ENCODE measurements around the gene MSTN.

DNA sequence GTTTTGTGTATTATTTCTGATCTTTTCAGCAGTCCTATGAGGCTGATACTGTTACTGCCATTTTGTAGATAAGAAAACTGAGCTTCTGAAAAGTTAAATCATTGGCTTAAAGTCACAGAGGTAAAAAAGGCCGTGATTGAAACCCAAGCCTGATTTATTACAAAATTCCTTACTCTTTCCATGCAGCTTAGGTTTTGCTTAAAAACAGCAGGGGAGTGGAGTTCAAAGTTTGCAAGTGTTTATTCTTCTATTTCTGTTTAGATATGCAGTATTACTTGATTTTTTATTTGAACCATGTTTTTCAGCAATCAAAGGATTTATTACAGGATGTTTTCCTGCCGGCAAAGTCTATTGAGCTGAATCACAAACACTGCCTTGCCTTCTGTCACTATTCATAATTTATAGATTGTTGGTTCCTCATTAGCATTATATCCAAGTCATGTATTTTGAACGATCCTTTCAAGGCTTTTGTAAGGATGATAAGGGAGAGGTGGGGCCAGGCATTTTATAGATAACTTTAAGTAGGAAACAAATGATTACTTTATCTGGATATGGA lies 31.9 kb upstream of the MSTN start:
- TF ChIP-seq, protein P1, sequence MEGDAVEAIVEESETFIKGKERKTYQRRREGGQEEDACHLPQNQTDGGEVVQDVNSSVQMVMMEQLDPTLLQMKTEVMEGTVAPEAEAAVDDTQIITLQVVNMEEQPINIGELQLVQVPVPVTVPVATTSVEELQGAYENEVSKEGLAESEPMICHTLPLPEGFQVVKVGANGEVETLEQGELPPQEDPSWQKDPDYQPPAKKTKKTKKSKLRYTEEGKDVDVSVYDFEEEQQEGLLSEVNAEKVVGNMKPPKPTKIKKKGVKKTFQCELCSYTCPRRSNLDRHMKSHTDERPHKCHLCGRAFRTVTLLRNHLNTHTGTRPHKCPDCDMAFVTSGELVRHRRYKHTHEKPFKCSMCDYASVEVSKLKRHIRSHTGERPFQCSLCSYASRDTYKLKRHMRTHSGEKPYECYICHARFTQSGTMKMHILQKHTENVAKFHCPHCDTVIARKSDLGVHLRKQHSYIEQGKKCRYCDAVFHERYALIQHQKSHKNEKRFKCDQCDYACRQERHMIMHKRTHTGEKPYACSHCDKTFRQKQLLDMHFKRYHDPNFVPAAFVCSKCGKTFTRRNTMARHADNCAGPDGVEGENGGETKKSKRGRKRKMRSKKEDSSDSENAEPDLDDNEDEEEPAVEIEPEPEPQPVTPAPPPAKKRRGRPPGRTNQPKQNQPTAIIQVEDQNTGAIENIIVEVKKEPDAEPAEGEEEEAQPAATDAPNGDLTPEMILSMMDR (IDR thresholded peaks at IDR 0.05), result no peak
- TF ChIP-seq ZFX (IDR thresholded peaks at IDR 0.05; ENCODE audit: borderline replicate concordance), result no peak

All from 22Rv1 (cell line).